ENCODE data around the gene LDLRAP1.

The LDLRAP1 gene

DNA sequence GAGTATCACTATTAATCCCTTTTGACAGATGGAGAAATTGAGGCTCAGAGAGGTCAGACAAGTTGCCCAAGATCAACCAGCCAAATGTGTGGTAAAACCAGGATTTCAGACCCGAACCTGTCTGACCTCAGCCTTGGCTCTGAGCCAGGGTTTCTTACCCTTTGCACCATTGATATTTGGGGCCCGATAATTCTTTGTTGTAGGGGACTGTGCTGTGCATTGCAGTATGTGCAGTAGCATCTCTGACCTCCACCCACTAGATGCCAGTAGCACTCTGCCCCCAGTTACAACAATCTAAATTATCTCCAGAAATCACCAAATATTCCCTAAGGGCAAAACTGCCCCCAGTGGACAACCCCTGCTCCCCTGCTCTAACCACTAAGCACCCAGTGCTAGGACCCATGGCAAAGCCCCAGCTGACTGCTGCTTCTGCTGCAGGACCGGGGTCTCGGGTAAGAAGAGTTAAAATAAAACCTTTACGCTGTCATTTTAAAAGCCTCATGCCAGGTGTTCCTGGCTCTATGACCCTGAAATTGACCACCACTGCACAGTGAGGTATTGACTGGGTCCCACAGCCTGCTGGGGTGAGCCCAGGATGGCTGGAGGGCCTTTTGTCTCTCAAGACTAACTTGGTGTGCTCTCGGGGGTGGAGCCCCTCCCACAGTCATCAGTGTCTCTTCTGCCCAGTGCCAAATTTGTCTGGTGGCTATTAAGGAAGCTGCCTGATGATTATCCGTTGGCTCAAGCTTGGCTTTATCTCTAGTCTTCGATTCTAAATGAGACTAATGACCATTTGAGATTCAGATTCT lies 67.6 kb downstream of the LDLRAP1 start:
- no peak for DNase-seq

DNA sequence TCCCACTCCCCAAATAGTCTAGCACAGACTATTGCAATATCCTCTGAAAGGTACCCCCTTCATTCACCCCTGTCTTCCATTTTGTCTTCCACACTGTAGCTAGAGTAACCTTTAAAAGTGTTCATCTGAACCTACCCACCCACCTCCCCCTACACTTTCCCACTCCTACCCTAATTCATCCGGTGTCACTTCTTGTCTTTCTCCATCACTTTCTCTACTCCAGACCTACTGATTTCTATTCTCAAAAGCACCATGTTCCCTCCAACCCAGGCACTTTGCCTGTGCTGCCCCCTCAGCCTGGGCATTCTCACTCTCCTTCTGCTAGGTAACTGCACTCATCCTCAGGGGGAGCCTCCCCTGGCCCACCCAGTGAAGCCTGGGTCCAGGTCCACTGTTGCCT lies 68.4 kb downstream of the LDLRAP1 start:
- no peak for DNase-seq

DNA sequence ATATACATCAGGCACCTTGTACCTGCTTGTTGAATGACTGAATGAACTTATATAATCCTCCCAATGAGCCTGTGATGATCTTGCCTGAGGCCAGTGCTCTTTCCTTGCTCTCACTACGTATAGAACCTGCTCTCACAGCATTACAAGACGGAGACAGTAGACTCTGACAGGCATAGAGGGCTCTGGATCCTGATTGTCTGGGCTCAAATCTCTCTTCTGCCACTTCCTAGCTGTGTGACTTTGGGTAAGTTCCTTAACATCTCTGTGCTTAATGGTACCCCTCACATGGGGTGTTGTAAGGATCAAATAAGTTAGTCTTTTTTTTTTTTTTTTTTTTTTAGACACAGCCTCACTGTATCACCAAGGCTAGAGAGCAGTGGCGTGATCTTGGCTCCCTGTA lies 69.0 kb downstream of the LDLRAP1 start:
- DNase-seq: no peak

DNA sequence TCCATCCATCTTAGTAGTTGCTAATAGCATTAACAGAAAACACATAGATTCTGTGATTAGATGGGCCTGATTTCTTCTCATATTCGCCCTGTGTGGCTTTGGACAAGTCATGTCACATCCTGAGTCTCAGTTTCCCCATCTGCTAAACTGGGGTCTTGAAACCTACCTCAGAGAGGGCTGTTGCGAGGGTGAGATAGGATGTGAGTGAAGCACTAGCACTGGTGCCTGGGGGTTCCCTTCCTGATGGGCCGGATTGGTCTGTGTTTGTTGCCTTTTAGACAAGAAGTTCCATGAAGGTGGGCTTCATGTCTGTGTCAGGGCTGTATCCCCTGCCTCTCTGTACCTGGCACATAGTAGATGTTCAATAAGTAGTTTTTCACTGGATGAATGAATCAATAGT lies 69.7 kb downstream of the LDLRAP1 start:
- DNase-seq: no peak

DNA sequence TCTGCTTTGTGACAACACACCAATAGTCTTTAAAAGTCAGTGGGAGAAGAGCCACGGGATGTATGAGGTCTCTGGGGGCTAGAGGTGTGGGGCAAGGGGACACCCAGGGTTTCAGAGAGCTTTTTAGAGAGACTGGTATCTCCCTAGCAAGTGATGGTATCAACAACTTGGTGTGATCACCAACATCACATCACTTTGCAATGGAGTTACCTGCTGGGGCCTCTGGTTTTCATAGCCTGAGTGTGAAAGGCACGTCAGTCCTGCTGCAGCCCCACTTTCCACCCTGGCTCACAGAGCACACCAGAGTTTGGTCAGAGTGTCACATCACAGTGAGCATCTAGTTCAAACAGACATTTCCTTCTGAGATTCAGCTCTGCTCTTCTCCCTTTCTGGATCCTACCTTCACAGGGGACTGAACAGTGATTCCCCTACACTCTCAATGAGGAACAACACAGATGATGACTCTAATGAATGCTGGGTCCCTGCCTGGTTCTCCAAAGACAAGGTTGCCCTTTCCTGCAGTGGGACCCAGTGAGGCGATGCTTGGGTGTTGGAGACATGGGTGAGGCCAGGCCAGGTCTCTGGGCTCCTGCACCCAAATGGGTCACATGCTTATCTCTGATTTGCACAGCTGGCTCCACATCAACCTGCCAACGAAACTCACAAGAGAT lies 71.2 kb downstream of the LDLRAP1 start:
- no peak for DNase-seq

DNA sequence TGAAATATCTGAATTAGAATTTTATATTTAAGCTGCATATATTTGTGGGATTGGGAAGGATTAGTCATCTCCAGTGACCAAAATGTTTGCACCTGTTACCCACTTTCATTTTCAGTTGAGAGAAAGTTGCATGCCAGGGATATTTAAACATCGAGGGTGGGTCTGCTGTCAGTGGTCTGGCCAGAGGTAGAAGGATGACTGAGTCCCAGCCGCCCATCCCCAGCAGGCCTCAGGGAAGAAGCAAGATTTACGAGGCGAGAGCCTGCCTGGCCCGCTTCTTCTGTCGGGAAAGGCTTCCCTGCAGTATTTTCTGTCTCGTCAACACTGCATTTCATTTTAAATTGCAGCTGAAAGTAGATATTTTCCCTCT lies 71.8 kb downstream of the LDLRAP1 start:
- DNase-seq: no peak

DNA sequence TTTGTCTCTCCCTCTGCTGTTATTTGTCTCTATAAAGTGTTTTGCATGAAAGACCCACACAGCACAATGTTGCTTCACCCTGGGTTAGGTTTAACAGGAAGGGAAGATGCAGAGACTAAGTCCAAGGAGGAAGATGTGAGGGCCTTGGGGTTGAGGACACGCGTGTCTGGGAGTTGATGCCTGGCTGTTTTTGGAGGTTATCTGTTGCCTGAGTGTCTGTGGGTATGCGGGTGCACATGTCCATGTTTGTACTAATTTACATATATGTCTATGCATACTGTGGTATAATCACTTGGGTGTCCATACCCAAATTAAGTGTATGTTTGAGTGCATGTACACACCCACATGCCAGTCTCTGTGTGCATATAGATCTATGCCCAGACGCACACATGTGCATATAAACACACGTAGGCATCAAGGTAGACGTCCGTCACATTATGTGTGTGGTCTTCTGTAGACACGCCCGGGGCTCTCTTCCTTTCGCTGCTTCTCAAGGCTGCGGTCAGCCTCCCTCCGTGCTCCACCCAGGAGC lies 72.2 kb downstream of the LDLRAP1 start:
- DNase-seq: no peak

DNA sequence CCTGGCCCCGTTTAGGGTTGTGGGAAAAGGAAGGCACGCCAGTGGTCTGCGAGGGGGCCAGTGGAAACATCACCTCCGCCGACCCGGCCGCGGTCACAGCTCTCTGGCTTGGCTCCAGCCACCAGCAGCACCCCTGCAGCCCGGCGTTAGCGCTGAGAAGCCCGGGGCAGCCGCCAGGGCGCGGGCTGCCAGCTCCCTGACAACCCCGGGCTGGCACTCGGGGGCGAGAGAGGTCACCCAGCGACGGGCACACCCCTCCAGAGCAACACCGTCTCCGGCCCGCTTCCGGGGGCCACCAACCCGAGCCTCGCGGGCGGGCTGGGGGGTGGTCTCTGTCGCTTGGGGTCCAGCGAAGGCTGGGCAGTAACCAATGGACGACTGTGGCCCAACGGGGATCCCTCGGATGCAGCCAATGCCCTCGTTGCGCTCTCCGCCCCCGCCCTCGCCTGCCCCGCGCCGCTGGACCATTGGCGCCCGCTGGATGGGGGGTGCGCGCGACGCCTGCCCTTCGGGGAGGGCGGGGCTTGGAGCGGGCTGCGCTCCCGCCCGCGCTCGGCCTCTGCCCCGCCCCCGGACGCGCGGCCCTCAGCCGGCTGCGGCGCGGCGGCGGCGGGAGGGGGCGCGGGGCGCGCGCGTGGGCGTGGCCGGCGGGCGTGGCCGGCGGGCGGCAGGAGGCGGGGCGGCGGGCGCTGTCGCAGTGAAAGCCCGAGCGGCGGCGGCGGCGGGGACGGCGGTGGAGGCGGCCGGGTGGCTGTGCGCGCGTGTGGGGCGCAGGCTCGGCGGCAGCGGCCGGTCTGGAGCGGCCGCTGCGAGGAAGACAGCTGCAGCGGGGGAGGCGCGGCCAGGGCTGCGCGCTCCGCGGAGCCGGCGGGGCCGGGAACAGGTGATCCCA lies 72.9 kb downstream of the LDLRAP1 start, which contains the start of gene MAN1C1:
Gene MAN1C1, plus strand, starts transcription at position 697 of the 892 bp plus-strand sequence. CDS start 1,007 bp downstream, outside the sequence.
- peak; percentile 44 for DNase-seq

DNA sequence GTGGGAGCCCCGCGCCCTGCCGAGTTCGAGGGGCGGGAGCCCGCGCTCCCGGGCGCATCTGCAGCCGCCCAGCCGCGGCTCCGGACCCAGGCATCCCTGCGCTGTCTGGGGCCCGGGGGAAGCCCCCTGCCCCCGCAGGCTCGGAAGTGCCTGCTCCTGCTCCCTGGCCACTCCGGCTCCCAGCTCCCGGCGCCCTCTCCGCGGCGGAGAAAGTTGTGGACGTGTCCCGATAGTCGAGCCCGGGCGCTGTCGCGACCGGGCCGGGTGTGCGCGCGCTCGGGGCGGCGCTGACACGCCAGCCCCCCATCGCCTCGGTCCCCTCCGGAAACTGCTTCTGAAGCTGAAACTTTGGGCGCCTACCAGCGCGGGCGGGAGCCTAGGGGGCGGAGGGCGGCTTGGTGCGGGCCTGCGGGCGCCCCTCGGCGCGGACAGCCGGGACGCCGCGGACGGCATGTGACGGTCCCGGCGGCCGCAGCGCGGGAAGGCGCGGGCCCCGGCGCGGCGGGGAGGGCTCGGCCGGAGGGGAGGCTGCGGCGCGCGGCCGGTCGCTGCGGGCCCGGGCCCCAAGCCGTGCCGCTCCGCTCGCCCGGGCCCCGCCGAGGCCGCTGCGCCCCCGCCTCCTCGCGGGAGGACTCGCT lies 73.7 kb downstream of the LDLRAP1 start:
- DNase-seq: no peak

DNA sequence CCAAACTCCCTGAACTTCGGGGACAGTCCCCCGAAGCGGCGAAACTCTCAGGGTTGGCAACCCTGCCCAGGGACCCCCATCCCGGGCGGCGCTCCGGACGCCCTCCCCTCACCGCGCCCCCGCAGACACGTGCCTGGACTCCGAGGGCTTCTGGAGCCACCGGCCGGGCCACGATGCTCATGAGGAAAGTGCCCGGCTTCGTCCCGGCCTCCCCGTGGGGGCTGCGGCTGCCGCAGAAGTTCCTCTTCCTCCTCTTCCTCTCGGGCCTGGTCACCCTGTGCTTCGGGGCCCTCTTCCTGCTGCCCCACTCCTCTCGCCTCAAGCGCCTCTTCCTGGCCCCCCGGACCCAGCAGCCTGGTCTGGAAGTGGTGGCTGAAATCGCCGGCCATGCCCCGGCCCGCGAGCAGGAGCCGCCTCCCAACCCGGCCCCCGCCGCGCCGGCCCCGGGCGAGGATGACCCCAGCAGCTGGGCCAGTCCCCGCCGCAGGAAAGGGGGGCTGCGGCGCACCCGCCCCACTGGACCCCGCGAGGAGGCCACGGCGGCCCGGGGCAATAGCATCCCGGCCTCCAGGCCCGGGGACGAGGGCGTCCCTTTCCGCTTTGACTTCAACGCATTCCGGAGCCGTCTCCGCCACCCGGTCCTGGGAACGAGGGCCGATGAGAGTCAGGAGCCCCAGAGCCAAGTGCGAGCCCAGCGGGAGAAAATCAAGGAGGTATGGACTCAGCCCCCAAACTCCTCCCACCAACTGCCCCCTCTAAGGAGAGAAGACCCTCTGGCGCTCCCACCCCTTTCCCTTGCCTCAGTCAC lies 74.4 kb downstream of the LDLRAP1 start:
- no peak for DNase-seq

DNA sequence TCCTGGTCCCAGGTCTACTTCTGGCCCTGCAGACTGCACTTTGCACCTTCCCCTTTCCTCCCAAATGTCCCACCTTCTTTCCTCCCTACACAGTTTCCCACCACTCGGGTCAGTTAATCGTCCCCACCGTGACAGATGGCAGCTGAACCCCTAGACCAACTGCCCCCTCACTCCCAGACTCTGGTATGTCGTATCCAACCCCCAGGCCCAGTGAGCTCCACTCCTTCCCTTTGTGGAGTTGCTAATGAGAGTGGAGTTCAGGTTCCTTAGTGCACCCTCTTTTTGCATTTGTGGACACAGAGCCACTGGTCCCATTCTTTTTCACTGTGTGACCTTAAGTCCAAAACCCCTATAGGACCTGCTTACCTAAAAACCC lies 75.0 kb downstream of the LDLRAP1 start:
- no peak for DNase-seq
